OCI-LY1 (cell line): ENCODE measurements around the gene ROBO1.

ENCODE experiments used
- H2AFZ ChIP-seq: fragments of 200-600 bp; sonication (generic), shearing (Covaris generic); 2 replicates; pipeline ENCODE4 v1.6.0; 2014; ENCODE audit warnings: antibody characterized with exemption, mild to moderate bottlenecking, low read length
- H3F3A ChIP-seq: fragments of 200-600 bp; sonication (generic), shearing (Covaris generic); 2 replicates; pipeline ENCODE4 v1.6.0; 2014; ENCODE audit warnings: mild to moderate bottlenecking, antibody characterized with exemption, low read length, moderate library complexity; ENCODE audit not compliant: insufficient read depth
- H3K27ac ChIP-seq: fragments of 200-600 bp; sonication (generic); 2 replicates; pipeline ENCODE4 v1.5.1; 2014; ENCODE audit warnings: low read length, mixed run types, mild to moderate bottlenecking, low read depth; ENCODE audit not compliant: poor library complexity, severe bottlenecking
- H3K27me3 ChIP-seq: fragments of 200-600 bp; sonication (generic); 2 replicates; pipeline ENCODE4 v1.6.0; 2014; ENCODE audit warnings: antibody characterized with exemption, mild to moderate bottlenecking, low read length, moderate library complexity; ENCODE audit not compliant: insufficient read depth
- H3K36me3 ChIP-seq: fragments of 200-600 bp; sonication (generic); 2 replicates; pipeline ENCODE4 v1.6.1; 2014; ENCODE audit warnings: mild to moderate bottlenecking, antibody characterized with exemption, low read length, moderate library complexity, mixed read lengths; ENCODE audit not compliant: insufficient read depth
- H3K4me1 ChIP-seq: fragments of 200-600 bp; sonication (generic); 2 replicates; pipeline ENCODE4 v1.5.1; 2014; ENCODE audit warnings: mild to moderate bottlenecking, low read length, moderate library complexity; ENCODE audit not compliant: insufficient read depth, severe bottlenecking
- H3K4me2 ChIP-seq: fragments of 200-600 bp; sonication (generic), shearing (Covaris generic); 2 replicates; pipeline ENCODE4 v1.6.1; 2014; ENCODE audit warnings: low read length
- H3K4me3 ChIP-seq: fragments of 200-600 bp; sonication (generic); 2 replicates; pipeline ENCODE4 v1.5.1; 2014; ENCODE audit warnings: low read length, low read depth, mild to moderate bottlenecking, mixed read lengths; ENCODE audit not compliant: poor library complexity, severe bottlenecking
- H3K79me2 ChIP-seq: fragments of 200-600 bp; shearing (Covaris generic); 2 replicates; pipeline ENCODE4 v1.6.1; 2016; ENCODE audit warnings: mixed run types, low read length, mixed read lengths; ENCODE audit not compliant: insufficient read depth
- H3K9ac ChIP-seq: fragments of 200-600 bp; sonication (generic), shearing (Covaris generic); 2 replicates; pipeline ENCODE4 v1.6.1; 2014; ENCODE audit warnings: mild to moderate bottlenecking, low read length, mixed read lengths
- H3K9me2 ChIP-seq: fragments of 200-600 bp; sonication (generic), shearing (Covaris generic); 2 replicates; pipeline ENCODE4 v1.6.1; 2014; ENCODE audit warnings: low read depth, mild to moderate bottlenecking, low read length, mixed read lengths
- H3K9me3 ChIP-seq: fragments of 200-600 bp; shearing (Covaris generic); 2 replicates; pipeline ENCODE4 v1.6.1; 2014; ENCODE audit warnings: low read length, mixed read lengths
- H4K20me1 ChIP-seq: fragments of 200-600 bp; sonication (generic), shearing (Covaris generic); 2 replicates; pipeline ENCODE4 v1.6.0; 2016; ENCODE audit warnings: mild to moderate bottlenecking, low read length; ENCODE audit not compliant: insufficient read depth
- EZH2 ChIP-seq: fragments of 200-600 bp; sonication (generic), shearing (Covaris generic); IDR thresholded peaks from 2 replicates; pipeline ENCODE4 v1.8.0; 2017; ENCODE audit warnings: borderline replicate concordance, mixed run types, mild to moderate bottlenecking, antibody characterized with exemption, low read length, moderate library complexity, mixed read lengths
- TF ChIP-seq, protein P1 (sequence below): fragments of 200-600 bp; sonication (generic), shearing (Covaris generic); IDR thresholded peaks from 2 replicates; pipeline ENCODE4 v1.5.1; 2017; ENCODE audit warnings: mild to moderate bottlenecking, antibody characterized with exemption, low read length, moderate library complexity, mixed read lengths

ROBO1 gene

DNA sequence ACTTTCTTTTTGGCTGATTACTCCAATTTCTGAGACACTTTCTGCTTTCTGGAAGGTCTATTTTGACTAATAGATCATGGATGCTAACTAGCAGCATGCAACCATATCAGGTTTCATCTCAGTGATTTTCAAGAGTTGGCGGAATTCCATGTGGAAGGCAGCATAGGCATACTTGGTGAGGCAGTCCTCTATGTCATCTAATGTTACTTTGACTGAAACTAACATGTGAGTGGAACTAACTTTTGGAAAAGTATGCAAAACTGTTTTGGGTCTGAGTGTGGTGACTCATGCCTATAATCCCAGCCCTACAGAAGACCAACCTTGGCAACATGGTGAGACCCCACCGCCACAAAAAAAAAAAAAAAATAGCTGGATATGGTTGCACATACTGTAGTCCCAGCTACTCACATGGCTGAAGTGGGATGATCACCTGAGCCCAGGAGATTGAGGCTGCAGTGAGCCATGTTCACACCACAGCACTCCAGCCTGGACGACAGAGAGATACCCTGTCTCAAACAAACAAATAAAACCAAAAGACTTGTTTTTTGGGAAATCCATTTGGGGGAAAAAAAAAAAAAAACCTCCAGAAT is 1033.7 kb downstream of the ROBO1 start:
- TF ChIP-seq, protein P1, sequence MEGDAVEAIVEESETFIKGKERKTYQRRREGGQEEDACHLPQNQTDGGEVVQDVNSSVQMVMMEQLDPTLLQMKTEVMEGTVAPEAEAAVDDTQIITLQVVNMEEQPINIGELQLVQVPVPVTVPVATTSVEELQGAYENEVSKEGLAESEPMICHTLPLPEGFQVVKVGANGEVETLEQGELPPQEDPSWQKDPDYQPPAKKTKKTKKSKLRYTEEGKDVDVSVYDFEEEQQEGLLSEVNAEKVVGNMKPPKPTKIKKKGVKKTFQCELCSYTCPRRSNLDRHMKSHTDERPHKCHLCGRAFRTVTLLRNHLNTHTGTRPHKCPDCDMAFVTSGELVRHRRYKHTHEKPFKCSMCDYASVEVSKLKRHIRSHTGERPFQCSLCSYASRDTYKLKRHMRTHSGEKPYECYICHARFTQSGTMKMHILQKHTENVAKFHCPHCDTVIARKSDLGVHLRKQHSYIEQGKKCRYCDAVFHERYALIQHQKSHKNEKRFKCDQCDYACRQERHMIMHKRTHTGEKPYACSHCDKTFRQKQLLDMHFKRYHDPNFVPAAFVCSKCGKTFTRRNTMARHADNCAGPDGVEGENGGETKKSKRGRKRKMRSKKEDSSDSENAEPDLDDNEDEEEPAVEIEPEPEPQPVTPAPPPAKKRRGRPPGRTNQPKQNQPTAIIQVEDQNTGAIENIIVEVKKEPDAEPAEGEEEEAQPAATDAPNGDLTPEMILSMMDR = no peak
- TF ChIP-seq EZH2 = no peak
- Histone ChIP-seq H3K79me2 (no peaks in the 10 kb centered on the region), H2AFZ (no peak overlapping the region), H3K4me2 (no peak overlapping the region), H3K4me1 (no peaks in the 10 kb centered on the region), H4K20me1 (no peaks in the 10 kb centered on the region), H3K9me3 (no peaks in the 10 kb centered on the region), H3K4me3 (no peak overlapping the region), H3K9me2 (no peaks in the 10 kb centered on the region), H3K27ac (no peak overlapping the region), H3F3A (no peaks in the 10 kb centered on the region), H3K36me3 (no peaks in the 10 kb centered on the region), H3K27me3 (no peaks in the 10 kb centered on the region), H3K9ac (no peak overlapping the region)

DNA sequence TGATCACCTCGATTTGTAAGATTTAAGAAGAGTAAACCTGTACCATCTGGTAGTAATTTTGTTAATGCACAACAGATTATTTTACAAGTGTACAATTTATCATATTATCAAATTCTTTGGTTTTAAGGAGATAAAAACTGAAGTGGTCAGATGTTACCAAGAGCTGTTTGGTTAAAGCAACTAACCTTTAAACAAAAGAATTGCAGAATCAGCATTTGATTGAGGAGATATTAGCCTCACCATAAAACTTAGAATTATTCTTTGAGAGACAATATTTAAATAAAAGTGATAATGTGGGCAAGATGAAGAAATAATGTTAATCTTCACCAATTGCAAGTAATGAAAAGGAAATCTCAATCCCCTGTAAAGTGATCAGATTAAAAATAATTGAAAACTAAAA is 1034.9 kb downstream of the ROBO1 start:
- Histone ChIP-seq H3K27me3 (no peaks in the 10 kb centered on the region), H3K79me2 (no peaks in the 10 kb centered on the region), H3F3A (no peaks in the 10 kb centered on the region), H3K27ac (no peak overlapping the region), H3K9me3 (no peaks in the 10 kb centered on the region), H3K9ac (no peak overlapping the region), H3K36me3 (no peaks in the 10 kb centered on the region), H3K4me3 (no peak overlapping the region), H4K20me1 (no peaks in the 10 kb centered on the region), H3K9me2 (no peaks in the 10 kb centered on the region), H2AFZ (no peak overlapping the region), H3K4me2 (no peak overlapping the region), H3K4me1 (no peaks in the 10 kb centered on the region)
- TF ChIP-seq, protein P1 = no peak
- TF ChIP-seq EZH2 = no peak

DNA sequence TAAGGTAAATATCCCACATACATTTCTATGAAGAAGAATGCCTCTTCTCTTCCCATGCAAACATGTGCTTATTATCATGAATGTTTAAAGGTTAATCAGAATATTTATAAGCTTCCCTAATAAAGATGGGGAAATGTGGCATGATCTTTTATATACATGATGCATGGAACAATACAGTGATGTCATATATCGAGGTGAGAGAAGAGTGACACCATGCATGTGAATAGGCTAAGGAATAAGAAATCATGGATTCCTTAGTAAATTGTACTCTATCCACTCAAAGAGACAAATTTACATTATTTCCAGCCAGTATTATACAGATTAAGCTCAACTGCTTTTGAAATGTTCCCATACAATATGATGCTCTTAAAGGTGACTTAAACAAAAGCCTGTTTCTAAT is 1035.3 kb downstream of the ROBO1 start:
- H3K27me3 ChIP-seq = no peaks in the 10 kb centered on the region
- no peak overlapping the region for H3K4me3 ChIP-seq
- H3K36me3 ChIP-seq = no peaks in the 10 kb centered on the region
- no peaks in the 10 kb centered on the region for H3K4me1 ChIP-seq
- no peaks in the 10 kb centered on the region for H4K20me1 ChIP-seq
- TF ChIP-seq EZH2 = no peak
- TF ChIP-seq, protein P1 = no peak
- H2AFZ ChIP-seq = no peak overlapping the region
- H3K27ac ChIP-seq = no peak overlapping the region
- no peaks in the 10 kb centered on the region for H3F3A ChIP-seq
- no peak overlapping the region for H3K9ac ChIP-seq
- H3K9me2 ChIP-seq = no peaks in the 10 kb centered on the region
- H3K79me2 ChIP-seq = no peaks in the 10 kb centered on the region
- no peaks in the 10 kb centered on the region for H3K9me3 ChIP-seq
- no peak overlapping the region for H3K4me2 ChIP-seq
